GM04504 (cell line): ENCODE results near the gene DERA.
"Not testable (repeated sequence)": the region's sequence is repeated elsewhere in the genome, so short reads cannot be mapped to it uniquely, and the experiment has no call there.

ENCODE experiments used
- DNase-seq: peaks from one replicate; pipeline ENCODE4 v3.0.0-alpha.2; 2012; ENCODE audit warnings: low read depth

Gene DERA

DNA sequence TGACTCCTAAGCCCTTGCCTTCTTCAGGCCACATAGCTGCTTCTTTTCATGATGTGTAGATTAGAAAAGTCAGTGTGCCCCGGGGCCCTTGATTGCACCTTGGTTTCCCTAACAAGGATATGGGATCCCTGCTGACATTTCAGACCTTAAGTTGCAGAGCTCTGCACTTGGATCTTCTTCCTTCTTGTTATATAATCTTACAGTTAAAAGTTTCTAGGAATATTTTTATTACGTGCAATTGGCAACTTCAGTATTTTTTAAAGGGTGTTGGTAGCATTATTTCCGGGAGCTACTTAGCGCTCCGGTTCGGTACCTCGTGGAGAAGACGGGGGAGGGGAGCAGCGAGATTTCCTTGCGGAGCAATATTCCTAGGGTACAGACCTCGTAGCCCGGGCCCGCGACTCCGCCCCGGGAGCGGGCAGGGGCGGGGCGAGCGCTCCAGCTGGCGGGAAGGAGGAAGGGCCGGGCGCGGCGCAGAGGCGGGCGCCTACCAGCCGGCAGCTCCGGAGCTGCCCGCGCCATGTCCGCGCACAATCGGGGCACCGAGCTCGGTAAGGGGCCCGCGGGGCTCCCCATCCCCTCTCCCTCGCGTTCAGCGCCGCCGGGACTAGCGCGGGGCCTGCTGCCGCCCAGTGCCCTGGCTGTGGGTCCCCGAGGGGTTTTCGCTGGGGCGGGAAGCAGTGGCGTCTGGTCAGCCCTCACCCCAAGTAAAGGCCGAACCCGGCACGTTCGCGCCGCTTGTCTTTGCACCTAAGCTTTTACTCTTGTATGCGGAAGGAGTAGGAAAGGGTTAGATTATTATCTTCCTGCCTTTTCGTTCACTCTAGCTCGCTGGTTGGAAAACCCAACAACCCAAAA, at the start of gene DERA:
Gene DERA, plus strand, starts transcription at position 469 of the 858 bp plus-strand sequence. Its CDS starts 52 bp downstream, at position 521.
- DNase-seq = peak; percentile 46

DNA sequence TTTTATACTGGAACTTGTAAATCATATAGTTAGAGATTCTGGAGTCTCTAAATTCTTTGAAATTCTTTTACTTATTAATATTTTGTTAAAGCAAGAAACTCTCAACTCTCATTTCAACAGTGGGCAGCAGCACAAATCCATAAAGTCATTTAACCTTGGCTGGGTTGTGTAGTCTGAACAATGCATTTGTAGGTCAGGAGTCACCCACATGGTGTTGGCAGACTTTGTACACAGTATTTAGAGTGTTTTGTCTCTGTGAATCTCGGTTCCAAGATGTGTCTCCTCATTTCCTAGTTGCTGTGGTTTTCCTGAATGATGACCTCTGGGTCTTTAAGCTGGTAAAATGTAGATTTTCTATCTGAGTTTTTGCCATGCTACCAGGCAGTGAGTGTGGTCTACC, 49.7 kb upstream of the DERA start:
- DNase-seq = no peak

DNA sequence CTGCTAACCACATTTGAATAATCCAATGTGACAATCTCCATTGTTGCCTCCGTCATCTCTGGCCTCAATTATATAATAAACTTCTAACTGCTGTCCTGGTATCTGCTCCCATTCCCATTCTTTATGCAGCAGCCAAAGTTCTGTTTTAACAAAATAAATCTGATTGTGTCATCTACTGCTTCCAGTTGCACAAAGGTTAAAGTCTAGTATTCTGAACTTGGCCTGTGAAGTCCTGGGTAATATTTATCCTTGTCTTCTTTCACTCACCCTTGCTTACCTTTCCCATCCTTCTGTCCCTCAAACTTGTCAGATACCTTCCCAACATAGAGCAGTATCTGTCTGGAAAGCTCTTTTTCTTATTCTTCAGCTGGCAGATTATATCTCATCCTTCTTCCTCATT, 48.3 kb upstream of the DERA start:
- no peak for DNase-seq

DNA sequence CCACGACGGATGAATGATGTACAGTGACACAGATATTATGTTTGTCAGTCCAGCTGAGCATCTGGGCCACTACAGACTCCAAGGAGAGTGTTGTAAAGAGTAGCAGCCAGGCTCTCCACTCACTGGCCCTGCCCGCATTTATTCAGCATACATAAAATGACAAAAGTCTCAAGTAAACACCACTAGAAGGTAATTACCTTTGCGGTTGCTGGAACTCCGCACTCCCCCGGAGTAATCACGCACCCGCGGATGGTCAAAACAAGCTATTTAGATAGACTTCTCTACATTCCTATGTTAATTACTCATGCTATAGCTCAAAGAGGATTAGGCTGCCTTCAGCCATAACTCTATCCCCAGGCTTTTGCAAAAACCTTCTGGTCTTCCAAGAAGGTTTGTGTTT, 47.8 kb upstream of the DERA start:
- DNase-seq = no peak

DNA sequence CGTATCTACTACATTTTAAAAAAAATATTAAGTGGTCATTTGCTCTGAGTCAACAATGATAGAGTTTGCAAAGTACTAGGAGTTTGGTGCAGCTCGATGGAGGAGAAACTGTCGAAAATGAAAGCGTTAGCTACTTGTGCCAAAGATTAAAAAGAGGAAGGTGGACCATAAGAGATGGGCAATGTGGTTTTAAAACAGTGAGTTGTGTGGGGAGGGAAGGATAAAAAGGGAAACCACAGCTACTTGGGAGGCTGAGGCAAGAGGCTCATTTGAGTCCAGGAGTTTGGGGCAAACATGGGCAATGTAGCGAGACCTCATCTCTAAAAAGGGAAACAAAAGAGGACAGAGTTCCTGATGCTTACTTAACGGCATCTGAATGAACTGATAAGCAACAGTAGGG, 47.1 kb upstream of the DERA start:
- no peak for DNase-seq

DNA sequence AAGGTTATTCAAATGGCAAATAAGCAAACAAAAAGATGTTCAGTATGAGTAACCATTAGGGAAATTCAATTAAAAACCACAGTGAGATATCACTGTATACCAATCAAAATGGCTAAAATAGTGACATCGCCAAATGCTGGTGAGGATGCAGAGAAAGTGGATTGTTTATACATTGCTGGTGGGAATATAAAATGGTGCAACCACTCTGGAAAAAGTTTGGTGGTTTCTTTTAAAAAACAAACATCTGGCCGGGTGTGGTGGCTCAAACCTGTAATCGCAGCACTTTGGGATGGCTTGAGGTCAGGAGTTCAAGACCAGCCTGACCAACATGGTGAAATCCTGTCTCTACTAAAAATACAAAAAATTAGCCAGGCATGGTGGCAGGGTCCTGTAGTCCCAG, 42.9 kb upstream of the DERA start:
- no peak for DNase-seq

DNA sequence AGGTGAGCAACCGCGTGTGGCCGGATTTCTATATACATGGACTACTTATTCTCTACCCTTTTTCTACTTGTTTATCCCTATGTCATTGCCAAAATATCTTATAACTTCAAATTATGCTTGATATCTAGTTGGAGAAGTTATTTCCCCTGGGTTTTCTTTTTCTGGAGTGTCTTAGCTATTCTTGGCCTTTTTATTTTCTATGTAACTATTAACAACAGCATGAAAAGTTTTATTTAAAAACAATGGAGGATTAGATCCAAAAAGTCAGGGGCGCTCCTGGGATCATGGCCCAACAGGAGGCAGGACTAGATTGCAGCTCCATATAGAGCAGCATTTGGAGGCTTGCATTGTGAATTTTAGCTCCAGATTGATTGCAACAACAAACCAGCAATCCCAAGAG, 37.6 kb upstream of the DERA start:
- no peak for DNase-seq

DNA sequence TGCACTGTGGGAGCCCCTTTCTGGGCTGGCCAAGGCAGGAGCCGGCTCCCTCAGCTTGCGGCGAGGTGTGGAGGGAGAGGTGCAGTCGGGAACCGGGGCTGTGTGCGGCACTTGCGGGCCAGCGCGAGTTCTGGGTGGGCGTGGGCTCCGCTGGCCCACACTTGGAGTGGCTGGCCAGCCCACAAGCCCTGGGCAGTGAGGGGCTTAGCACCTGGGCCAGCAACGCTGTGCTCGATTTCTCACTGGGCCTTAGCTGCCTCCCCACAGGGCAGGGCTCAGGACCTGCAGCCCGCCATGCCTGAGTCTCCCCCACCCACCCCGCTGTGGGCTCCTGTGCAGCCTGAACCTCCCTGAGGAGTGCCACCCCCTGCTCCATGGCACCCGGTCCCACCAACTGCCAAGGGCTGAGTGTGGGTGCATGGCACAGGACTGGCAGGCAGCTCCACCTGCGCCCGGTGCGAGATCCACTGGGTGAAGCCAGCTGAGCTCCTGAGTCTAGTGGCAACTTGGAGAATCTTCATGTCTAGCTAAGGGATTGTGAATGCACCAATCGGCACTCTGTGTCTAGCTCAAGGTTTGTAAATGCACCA, 36.5 kb upstream of the DERA start:
- DNase-seq = not testable (repeated sequence)

DNA sequence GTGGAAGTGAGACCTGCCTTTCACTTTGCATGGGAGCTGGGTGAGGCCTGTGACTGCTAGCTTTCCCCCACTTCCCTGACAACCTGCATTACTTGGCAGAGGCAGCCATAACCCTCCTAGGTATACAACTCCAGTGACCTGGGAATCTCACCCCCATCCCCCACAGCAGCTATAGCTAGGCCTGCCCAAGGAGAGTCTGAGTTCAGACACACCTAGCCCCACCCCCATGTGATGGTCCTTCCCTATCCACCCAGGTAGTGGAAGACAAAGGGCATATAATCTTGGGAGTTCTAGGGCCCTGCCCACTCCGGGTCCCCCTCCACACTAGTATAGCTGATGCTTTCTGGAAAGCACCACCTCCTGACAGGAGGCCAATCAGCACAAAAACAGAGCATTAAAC, 35.3 kb upstream of the DERA start:
- no peak for DNase-seq

DNA sequence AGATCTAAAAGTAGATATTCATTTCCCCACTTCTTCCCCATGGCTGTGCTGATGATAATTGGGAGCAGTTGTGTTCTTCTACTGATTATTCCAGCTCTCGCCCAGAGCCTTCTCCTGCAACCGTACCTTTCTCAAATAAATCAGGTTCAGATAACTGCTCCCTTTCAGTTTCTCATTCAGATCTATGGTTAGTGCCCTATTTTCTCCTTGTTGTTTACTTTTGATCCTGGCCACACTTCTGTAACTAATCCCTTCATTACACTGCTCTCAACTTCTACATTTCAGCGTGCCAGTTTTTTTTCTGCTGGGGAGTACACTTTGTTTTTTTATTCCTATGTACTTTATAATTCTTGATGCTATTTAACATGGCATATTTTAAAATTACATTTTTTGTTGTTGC, 31.7 kb upstream of the DERA start:
- DNase-seq = no peak

DNA sequence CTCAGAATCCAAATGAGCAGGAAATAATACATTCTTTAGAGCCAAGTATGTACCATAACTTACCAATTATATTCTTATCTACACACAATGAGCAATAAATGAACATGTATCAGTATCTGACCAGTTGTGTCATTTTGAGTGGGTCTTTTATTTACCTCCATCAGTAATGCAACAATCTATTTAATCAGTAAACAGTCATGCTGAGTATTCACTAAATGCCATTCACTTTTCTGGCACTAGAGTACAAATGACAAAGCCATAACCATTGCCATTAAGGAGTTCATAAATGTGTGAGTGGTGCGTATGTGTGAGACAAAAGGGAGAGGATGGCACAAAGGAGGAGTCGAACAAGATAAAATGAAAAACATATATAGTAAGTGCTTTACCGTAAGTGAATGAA, 30.4 kb upstream of the DERA start:
- DNase-seq = no peak

DNA sequence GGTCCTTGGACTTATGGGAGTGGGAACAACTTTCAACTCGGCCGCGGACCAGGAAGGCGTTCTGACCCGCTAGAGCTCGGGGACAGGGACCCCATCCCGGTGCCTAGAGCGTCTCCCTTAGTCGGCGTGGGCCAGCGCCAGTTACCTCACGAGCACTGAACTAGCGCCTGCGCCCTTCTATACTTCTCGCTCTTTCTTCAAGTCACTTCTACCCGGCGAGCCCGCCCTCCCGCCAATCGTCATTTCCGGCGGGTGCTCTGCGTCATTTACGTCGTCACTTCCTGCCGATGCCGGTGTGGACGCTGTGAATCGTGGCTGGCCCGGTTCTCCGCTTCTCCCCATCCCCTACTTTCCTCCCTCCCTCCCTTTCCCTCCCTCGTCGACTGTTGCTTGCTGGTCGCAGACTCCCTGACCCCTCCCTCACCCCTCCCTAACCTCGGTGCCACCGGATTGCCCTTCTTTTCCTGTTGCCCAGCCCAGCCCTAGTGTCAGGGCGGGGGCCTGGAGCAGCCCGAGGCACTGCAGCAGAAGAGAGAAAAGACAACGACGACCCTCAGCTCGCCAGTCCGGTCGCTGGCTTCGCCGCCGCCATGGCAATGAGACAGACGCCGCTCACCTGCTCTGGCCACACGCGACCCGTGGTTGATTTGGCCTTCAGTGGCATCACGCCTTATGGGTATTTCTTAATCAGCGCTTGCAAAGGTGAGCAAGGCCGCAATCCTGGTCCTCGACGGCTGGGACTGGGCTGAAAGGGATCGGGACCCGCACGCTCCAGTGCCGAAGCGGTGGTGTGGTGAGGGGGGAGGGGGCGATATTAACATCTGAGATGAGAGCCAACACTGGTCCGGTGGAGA, 28.8 kb upstream of the DERA start, which contains the start of gene STRAP:
Gene STRAP, plus strand, starts transcription at position 270 of the 854 bp plus-strand sequence. Its CDS starts 321 bp downstream, at position 591.
- DNase-seq = peak; percentile 92

DNA sequence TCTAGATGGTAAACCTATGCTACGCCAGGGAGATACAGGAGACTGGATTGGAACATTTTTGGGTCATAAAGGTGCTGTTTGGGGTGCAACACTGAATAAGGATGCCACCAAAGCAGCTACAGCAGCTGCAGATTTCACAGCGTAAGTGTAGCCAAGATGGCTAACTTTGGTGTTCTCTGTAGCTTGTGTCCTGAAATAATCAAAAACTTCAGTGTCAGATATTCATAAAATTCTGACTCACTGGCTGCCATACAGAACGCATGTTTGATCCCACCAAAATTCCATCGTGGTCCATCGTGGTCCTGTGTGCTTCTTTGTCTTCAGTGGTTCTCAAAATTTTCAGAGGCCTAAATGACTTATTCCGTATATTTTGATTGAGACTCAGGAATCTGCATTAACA, 27.6 kb upstream of the DERA start:
- no peak for DNase-seq

DNA sequence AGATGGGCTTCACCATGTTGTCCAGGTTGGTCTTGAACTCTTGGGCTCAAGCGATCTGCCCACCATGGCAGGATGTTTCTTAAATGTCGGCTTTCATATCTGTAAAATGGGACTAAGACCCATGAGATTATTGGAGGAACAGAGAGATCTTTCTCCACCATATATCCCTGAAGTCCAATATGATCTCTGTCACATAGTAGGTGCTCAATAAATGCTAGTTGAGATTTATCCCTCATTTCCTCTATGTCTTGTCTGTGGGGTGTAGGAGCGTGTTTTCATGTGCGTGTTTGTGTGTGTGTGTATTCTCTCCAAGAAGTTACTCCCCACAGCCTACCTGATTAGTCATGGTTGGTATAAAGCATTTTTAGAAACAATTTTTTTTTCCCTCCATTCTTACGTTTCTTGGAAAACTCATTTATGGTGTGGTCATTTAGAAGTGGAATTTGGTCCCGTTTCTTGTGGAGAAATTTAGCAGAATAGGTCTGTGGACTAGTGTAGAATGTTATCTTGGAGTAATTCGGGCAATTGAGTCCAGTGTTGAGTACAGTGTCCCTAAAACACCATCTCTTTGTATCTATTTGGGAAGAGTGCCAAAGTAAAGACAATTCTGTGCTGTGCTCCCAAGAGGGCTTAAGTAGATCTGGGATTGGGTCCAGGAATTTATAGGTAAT, 24.6 kb upstream of the DERA start:
- DNase-seq = no peak

DNA sequence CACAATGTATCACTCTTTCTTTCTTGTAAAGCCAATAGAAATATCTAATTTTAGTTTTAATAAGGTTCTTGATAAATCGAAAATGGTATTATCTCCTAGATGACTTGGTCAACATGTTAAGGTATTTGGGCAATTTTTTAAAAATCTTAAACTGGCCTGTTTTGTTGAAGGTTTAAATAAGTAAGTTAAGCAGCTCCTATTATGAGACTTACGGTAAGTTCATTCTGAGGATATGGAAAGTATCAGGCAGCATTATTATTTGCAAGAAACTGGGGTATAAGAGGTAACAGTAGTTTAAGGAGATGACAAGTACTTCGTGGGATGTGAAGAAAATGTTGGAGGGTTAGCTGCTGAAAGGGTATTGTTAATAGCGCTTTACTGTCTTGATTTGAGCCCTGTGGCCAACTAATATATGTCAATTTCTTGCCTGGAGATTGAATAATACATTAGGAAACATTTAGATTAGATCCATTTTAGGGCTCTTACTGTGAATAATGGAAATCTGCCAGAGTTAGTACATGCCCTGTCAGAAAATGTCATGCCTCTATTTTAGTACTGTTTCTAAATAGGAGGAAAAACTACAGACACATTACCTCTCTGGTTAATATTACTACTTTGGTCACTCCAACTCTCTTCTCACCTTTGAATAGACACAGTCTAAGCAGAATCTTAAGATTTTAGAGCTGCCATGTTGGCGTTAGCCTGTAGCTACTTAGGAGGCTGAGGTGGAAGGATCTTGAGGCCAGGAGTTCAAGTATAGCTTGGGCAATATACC, 23.9 kb upstream of the DERA start:
- no peak for DNase-seq

DNA sequence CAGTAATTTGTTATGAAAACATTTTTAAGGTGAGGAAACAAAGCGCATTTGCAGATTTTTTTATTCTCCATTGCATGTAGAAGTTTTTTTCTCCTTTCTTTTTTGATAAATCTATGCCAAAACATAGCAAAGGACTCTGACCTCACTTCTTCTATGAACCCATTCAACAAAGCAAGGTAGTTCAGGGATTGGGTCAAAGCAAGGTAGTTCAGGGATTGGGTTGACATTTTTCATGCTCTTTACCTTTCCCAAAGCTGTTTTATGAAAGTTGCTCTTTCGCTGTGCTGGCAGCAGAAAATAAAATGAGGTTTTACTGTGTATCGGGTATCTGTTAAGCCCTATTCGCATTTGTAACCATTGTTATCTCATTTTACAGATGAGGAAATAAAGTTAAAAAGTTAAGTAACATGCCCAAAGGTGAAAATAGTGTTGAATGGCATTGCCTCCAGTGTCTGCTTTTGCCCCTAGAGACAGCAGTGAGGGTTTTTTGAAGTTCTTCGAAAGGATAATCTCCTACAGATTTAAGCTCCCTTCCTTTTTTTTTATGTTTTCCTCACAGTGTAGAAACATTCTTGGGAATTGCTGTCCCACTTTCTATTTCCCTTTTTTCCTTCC, 18.4 kb upstream of the DERA start:
- DNase-seq = no peak

DNA sequence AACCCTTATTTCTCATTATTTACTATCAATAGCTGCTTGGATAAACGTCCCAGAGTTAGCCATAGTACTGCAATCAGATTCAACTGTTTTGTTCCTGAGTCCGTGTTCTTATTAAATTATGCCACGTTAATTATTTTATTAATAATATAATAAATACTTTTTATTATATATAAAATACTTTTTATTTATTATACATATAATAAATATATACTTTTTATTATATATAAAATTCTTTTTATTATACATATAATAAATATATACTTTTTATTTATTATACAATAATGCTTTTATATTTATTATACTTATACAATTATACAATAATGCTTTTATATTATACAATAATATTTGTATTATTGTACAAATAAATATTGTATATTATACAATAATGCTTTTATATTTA, 17.9 kb upstream of the DERA start:
- no peak for DNase-seq

DNA sequence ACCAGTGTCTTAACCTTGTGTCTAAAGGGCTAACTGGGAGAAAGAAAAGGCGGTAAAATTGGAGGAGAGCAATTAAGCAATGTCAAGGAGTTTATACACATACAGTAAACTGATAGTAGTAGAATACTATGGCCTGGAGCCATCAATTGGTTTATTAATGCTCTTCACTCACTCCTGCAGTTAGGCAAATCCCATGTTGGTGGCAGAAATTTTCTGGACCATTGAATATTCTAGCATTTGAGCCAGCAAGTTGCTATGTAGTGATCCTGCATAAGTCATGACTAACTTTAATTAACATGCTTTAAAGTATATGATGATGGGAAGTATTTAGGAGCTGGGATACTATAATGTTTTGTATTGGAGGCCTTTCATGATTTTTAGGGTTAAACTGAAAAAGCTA, 14.3 kb upstream of the DERA start:
- DNase-seq = no peak

DNA sequence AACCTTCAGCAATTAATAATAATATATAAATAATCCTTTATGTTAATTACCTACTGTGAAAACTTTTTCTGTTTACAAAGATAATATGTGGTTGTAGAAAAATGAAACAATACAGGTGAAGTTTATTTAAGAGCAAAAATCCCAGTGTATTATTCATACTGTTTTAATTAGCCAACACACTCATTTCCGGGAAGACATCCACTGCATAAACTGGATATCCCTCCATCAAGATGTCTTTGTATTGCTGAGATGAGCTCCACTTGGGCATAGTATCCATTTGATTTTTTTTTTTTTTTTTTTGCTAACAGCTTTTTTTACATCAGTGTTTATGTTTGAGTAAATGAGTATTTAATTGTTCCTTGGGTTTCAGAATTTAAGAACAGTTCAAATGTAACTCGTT, 13.7 kb upstream of the DERA start:
- DNase-seq = no peak

DNA sequence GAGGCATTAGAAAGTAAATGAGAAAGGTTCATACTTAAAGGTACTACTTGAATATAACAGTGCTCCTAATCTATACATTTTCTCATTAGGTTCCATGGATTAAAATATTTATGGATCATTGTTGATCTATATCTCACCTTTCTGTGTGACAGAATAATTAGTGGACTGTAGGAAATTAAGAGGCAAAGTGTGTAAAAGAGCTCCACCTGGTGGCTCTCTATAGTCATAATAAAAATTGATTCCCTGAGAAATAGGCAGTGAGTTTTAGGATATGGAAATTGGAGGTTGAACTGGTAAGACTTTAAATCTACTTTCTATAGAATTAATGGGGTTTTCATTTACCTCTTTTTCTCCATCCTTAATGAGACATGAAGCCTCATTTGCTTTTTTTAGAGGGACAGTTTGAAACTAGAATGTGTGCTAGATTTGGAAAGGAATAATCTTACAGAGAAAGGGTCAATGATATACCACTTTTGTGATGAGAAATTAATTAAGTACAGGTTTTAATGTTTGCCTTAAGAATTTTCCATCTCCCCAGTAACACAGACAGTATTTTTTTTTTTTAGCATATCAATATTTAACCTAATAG, 11.8 kb upstream of the DERA start:
- no peak for DNase-seq
